HG03432 (cell line): ENCODE data around the gene SYDE2.

Experiments
- ATAC-seq: cut with Tn5 transposase; IDR thresholded peaks from one replicate; pipeline ENCODE4 v1.9.1; 2021; ENCODE audit warnings: mild to moderate bottlenecking, moderate library complexity; ENCODE audit not compliant: unreplicated experiment

SYDE2 gene

DNA sequence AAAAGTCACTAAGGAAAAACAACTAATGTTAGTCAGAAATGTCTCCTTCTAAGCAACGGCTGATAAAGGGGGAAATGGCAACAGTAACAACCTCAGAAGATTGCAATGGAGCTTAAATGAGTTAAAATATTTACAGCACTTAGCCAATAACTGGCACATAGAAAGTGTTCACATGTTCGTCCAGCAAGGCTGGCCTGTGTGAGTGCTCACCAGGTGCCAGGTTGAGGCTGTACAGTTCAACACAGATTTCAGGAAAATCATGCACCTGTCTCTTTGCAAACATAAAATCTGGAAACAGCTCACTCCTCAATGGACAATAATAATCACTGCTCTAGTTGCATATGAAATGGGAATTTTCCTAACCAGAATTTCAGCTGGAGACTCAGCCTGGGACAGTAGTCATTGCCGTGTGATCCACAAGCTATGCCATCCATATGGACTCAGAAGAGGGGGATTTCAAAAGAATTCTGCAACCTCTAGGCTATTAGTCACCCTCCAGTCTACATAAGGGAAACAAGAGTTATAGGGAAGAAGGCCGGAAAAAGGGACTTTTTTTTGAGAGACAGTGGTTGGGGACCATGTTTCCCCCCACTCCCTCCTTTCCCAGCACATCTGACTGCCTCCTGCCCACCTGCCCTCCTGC lies 68.6 kb downstream of the SYDE2 start:
- no peak for ATAC-seq

DNA sequence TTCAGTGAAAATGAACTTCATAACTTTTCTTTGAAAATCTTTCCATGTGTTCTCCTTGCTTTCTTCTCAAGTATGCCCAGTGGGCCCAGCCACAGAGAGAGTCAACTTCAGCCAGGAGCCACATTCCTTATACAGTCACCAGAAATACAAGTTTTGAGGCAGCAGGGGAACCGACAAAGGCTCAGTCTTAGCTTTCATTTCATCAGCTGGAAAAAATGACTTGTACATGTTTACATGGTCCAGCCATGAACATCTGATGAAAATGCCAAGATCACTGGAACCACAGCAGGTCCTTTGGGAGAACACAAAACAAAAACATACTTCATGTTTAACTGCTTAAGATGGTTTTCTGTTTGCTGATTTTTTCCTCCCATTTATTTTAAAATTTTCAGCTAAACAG lies 72.5 kb downstream of the SYDE2 start:
- no peak for ATAC-seq

DNA sequence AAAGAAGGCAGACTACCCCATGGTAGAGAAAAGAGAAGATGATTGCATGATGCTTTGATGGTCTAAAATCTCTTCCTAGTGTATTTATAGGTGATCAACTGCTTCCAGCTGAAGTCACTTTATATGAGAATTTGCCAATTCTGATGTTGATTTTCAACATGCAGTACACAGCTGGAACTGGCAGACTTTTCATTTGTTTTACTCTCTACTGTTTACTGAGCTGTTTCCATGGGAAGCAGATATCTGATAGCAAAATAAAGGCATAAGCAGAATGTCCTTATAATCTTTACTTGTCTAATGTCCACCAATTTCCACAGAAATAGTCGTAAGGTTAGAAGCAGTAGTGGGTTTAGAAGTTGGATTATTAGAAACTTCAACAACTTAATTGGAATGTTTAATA lies 74.9 kb downstream of the SYDE2 start:
- no peak for ATAC-seq

DNA sequence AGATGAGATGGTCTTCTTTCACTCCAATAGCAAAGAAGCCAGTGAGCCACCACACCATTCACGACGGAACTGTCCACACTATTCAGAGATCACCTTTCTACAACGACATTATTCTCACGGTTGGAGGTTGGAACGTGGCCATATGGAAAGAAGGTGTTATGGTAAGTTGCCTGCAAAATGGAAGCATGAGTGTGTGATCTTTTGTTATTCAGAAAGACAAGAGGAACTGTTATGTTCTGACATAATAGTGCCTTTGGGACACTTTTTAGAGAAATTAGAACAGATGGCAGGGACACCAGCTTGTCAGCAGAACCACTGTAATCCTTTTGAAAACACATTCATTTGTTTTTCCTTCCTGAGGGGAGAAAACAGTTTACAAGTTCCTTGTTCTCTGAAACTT lies 76.7 kb downstream of the SYDE2 start:
- no peak for ATAC-seq

DNA sequence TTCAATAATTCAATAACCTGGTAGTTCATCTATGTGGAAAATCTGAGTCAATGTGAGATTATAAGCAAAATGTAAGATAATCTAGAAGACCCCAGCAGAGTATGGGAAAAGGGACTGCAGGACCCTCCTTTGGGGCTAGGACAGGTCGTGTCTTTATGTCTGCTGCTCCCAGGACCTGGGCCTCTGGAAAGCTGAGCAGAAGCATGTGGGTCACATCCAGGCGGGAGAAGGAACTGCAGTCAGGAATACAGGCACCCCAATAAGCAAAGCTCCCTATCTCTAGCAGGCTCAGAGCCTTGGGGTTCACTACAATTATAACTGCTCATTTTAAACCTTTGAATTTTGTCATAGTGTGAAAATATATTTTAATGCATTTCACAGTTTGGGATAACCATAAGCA lies 78.6 kb downstream of the SYDE2 start:
- ATAC-seq = no peak

DNA sequence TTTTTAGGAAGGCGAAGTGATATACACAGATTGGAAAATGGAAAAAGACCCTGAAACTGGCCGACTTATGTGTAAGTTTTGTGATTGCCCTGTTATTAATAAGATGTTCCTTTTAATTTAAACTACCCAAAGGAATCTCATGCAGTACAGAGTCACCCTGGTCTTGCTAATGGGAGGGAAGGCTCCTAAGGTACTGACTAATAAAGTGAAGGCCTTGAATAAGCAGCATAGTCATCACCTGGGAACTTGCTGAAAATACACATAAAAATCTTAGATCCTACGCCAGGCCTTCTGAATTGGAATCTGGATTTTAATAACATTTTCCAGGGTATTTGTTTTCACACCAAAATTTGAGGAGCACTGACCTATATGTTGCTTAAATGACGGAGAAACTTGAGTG lies 79.1 kb downstream of the SYDE2 start:
- ATAC-seq = no peak

DNA sequence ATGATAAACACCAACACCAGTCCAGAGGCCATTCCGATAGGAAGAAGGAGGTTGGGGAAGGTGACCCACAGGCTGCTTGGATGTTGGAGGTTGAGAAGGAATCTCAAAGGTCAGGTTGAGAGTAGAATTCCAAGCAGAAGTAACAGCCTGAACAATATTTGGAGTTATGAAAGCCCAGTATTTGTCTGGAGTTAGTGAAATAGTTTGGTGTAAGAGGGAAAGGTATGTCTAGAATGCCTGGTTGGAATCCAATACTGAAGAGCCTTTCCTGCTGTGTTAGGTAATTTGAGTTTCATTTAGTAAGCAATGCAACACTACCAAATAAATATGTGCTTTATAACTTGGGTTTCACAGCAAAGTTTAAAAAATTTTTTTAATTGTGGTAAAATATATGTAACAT lies 82.1 kb downstream of the SYDE2 start:
- no peak for ATAC-seq

DNA sequence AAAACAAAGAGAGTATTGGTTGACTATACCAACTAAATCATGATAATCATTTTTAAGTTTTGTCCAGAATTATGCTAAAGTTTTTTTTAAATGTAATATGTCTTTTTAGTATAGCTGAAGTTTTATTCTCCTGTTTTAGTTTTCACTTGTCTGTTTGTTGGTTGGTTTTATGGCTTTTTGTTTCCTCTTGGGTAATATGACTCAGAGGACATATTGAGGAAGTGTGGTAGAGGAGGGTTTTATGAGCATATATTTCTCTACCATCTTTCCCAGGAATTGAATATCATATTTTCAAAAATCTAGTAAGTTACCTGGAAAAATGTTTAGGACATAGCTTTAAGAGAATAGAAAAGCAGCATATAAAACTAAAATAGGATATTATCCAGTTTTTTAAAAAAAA lies 84.0 kb downstream of the SYDE2 start:
- ATAC-seq = no peak

DNA sequence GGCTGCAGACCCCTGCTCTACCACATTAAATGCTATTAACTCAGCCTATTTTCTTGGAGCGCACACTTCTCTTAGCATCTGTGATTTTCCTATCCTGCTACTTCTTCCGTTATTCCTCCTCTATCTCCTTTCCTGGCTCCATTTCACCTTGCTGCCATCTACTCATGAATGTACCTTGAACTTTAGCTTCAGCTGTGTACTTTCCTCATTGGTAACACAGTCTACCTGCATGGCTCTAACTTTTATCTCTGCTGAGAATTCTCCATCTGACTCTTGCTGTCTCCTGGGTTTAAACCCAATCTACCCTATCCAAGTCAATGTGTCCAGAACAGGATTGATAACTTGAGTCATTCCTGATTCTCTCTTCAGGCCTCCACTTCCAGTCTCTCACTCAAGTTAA lies 84.9 kb downstream of the SYDE2 start:
- ATAC-seq = no peak

DNA sequence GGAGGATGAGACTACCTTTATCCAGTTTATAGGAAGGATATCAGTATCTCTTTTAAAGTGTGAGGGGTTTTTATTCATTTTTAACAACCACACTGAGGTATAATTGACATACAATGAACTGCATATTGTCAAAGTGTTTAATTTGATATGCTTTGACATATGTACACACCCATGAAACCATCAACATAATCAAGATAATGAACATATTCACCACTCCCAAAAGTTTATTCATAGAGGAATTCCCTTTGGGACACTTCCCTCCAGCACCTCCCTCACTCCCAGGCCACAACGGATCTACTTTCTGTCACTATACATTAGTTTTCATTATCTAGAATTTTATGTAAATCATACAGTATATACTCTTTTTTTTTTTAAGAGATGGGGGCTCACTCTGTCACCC lies 89.1 kb downstream of the SYDE2 start:
- ATAC-seq = no peak

DNA sequence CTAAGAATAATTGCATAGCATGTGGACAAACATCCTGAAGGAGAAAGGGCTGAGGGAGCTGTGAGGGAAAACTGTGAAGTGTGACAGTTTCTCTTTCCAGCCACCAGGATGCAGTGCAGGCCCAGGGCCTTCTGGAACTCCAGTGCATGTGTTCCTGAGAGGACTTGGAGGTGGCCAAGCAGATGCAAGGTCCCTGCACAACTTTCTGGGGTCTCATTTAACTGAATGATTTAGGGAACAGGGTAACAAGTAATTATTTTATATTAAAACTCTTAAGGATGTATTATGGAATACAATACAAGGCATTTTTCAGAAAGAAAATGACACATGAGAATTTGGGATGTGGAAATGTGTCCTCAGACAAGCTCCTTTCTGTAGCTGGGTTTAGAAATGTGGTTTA lies 91.3 kb downstream of the SYDE2 start:
- peak; percentile 85 for ATAC-seq
